GM21390 (cell line): ENCODE results near the gene COL21A1.
A peak's percentile ranks its signal among the peaks of the same experiment; 100 is the strongest.

Source experiments
- ATAC-seq: cut with Tn5 transposase; IDR thresholded peaks from one replicate; pipeline ENCODE4 v1.9.1; 2021; ENCODE audit not compliant: unreplicated experiment

COL21A1 gene

DNA sequence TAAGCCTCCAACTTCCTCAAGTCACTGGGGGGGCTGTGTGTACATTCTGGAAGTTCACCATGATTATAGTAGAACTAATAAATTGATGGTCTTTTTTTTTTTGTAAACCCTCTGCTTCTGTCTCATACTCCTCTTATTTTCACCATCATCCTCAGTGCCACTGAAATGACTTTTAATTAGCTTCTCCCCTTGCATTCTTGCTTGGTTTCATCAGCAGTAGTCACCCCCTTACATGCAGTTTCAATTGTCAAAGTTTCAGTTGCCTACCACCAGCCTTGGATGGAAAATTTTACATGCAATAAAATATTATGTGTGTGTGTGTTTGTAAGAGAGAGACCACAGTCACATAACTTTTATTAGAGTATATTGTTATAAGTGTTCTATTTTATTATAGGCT lies 196.2 kb downstream of the COL21A1 start:
- no peak for ATAC-seq

DNA sequence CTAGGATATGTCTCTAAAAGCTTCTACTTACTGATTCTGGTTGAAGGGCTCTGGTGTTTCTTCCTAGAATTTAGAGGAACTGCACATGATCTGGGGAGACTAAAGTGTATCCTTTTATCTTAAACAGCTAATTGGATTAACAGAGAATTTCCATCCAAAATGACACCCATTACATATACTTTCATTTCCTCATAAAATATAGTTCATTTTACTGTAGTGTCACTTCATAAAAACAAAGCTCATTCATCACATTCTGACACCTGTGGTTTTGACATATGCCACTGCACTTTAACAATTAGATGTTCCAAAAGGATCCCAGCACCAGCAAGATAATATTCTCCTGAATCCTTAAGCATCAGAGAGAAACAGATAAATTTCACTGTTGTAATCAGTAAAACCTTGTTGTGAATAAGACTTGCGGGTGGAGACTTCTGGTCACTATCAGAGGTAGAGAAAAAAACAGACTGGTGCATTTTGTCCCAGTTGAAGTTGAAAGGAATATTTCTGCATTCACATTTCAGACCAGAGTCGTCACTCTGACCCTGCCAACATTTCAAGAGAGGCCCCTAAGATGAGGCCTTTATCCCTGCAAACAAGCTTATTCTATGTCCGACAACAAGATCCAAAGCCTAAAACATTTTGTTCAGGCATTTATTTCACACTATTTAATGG lies 196.7 kb downstream of the COL21A1 start:
- no peak for ATAC-seq

DNA sequence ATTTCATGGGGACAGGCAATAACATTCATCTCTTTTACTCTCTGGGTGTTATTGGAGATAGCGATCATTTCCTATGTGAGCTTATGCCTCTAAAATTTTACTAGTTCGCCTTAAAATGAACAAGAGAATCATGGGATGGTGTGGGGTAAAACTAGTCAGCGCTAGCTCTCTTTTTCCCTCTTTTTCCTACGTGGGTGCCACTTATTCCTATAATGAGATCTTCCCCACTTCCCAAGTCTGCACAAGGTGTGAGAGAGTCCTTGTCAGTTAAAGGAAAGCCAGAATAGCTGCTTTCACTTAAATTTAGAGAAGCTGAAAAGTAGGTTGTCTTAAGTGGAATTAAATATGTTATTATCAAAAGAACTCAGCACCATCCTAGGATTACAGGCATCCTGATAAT lies 198.8 kb downstream of the COL21A1 start:
- peak; percentile 6 for ATAC-seq

DNA sequence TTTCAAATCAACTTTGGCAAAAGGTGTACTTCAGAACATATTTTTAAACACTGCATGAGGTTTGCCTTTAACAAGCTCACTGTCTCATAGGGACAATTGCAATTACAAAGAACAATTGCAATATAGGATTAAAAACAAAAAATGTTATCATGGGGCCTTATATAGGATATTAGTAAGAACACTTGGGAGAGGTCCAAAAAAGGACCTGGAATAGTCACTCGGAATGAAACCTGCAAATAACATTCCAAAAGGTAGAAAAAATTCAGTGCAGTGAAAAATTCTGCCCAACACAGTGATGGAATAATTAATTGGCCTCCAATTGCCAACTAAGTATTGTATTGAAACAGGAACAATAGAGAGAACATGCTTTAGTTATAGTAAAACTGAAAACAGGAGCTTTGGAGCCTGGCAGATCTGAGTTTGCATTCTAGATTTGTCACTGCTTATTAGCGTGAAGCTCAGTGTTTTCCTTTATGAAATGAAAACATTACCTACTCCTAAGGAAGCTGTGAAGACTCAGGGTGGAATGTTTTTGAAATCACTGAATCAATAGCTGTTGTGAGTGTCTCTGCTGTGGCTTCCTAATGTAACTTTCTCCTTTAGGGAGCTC lies 199.3 kb downstream of the COL21A1 start:
- ATAC-seq: peak; percentile 52

DNA sequence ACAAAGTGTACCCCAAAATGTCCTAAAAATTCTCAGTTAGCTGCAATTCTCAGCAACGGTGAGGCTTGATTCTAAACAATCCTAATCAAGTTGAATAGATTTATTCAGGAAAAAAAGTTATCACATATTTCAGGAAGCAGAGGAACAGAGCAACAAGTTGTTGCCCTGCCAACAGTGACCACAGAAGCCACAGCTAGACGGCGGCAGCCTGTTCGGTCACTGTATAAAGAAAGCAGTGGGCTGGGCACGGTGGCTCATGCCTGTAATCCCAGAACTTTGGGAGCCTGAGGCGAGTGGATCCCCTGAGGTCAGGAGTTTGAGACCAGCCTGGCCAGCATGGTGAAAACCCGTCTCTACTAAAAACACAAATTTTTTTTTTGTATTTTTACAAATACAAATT lies 200.8 kb downstream of the COL21A1 start:
- ATAC-seq: no peak

DNA sequence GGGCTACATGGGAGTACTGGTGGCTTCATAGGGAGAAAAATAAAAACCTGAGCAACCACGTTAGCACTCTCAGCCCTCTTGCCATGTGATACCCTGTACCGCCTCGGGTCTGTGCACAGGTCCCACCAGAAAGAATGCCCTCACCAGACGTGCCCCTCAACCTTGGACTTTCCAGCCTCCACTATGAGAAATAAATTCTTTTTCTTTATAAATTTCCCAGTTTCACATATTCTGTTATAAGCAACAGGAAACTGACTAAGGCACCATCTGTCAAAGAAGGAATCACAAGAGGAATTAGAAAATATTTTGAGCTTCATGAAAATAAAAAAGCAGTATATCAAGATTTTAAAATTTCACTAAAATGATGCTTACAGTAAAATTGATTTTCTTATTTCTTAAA lies 203.6 kb downstream of the COL21A1 start:
- ATAC-seq: no peak

DNA sequence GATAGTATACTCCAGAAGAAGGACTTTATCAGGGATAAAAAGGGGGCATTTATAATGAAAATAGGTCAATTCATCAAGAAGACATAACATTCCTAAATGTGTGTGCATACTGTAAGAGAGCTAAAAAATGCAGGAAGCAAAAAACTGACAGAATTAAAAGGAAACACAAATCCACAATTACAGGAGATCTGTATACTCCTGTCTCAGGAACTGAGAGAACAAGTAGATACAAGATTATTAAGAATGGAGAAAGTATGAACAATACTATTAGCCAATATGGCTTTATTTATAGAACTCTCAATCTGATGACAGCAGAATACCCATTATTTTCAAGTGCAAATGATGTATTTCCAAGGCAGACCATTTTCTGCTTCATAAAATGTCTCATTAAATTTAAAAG lies 204.3 kb downstream of the COL21A1 start:
- ATAC-seq: no peak

DNA sequence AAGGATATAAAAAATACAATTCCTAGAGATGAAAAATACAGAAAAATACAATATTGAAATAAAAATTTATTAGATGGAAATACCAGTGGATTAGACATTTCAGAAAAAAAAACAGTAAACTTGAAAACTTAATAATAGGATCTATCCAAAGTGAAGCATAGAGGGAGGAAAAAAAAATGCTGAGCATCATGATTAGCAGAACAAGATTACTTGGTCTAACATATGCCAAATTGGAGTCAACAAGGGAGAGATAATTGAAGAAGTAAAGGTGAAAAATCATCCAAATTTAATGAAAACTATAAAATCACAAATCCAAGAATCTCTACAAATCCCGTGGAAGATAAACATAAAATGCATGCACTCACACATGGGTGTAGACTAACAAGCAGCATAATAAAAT lies 205.8 kb downstream of the COL21A1 start:
- no peak for ATAC-seq

DNA sequence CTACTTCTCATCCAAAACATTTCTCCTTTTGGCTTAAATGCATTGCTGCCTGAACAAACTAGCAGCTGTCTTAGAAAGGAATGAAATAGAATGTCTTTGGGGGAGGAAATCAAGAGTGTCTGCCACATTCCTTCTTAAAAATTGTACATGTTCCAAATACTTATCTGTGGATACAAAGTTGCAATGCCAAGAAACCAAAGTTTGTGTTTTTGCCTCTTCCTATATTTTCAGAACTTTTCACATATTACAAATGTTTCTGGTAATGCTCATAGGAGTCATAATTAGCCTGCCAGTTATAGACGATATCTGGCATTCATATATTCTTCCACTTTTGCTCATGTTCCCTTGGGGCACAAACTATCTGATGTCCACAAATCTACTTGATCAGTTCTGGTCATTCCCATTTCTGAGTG lies 206.5 kb downstream of the COL21A1 start:
- ATAC-seq: no peak

DNA sequence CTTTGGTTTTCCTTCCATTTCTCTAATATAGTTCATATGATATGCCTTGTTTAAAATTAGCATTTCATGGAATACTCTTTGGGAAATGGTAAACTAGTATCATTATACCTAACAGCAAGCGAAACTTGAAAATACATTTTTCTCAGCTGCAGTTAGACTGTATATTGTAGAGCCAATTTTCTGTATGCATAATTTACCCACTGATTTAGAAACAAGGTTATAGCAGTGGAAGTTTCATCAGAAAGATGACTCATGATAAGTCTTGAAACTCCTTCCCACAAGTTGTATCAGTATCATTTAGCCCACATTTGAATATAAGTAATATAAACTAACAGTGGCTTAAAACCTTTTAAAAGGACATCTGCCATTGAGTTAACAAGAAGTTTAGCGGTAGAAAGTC lies 207.2 kb downstream of the COL21A1 start:
- ATAC-seq: no peak

DNA sequence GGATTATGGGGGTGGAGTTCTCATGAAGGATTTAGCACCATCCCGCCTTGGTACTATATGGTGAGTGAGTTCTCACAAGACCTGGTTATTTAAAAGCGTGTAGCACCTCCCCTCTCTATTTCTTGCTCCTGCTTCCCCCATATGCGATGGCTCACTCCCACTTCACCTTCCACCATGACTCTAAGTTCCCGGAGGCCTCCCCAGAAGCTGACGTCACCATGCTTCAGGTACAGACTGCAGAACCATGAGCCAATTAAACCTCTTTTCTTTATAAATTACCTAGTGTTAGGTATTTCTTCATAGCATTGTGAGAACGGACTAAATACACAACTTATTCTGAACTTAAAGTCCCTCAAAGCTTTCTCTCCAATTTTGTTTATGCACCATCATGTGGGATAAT lies 208.6 kb downstream of the COL21A1 start:
- ATAC-seq: no peak

DNA sequence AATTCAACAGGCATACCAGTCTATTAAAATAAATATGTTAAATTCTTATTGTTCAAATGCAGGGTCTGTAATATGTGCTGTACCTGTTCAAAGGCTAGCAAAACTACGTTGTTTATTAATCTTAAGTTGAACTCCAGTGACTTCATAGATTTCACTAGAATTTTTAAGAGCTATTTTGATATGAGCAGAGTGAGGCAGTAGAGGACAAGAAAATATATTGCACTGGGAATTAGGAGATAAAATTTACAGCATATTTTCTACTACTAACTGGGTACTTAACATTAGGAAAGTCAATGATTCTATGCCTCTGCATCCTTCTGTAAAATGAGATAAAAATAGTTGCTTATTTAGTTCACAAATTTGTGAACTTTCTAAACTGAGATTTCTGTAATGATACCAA lies 209.8 kb downstream of the COL21A1 start:
- no peak for ATAC-seq

DNA sequence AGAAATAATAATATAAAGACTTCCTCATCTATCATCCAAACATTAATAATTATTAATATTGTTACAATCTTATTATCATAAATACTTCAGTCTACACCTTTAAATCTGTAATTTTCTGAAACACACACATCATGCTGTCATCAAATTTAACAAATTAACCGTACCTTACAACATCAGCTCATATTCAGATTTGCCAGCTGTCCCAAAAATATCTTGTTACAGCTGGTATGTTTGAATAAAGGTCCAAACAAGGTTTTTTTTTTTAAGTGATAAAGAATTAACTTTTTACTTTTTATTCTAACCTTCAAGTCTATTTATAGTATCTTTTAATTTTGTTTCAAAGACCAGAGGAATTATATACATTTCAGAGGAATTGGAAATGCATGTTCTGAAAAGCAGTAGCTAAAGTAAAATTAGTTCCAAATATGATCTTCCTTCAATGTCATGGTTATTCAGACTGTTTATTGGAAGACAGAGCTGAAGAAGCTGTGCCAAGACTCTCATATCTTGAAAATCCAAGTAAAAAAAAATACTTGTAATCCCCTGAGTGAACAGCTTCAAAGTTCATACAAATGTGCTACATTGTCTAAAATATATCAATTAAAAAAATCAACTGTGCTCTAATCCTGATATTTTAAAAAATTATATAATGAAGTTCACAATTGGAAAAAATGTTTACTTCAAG lies 210.3 kb downstream of the COL21A1 start:
- ATAC-seq: no peak

DNA sequence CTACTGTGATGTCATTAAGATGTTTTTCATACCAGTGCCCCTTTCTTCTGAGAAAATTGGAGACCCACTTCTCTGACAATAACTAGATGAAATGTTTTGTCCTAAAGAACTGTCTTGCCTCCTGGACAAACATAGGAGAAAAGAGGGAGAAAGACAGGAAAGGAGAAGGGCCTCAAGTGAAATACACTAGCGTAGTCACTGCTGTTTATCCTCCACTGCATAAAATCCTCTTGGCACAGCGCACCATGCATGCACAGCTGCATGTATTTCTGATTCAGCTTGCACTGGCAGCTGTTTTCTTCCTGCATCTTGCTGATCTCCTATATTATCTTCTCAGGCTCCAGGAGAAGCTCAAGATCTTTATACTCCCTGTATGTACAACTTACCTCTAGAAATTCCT lies 214.0 kb downstream of the COL21A1 start:
- no peak for ATAC-seq

DNA sequence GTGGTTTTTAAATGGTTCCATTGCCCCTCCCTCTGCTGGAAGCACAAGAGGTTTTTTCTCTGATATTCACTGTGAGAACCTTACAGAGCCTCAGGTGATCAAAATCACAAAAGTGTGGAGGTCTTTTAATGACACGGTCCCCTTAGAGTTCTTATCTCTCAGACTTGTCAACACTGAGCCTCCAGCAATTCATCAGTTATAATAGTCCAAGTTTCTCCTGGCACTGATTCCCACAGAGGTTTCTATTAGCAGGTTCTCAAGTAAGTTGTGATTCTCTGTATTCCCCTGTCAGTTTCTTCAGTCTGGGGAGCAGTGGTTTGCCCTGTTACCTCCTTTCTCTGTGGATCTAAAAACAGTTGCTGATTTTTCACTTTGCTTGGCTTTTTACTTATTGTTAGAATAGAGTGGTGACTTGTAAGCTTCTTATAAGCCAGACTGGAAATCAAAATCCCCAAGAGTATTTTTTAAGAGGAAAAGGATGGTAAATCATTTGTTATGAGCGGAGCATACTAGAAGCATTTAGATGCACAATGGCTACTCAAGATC lies 214.6 kb downstream of the COL21A1 start:
- ATAC-seq: no peak

DNA sequence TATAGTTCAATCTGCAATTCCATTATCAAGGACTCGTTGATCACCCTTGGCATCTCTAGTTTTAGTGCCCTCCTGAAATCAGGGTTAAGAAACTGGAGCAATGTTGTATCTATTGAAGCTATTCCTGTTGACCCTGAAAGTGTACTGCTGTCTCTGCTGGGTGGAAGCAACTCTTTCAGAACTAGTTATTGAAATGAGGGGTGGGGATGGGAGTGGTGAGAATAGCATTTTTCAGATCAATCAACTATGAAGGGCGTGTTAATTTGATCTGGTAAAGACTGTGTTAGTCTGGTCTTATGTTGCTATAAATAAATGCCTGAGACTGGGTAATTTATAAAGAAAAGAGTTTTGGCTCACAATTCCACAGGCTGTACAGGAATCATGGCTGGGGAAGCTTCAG lies 219.5 kb downstream of the COL21A1 start:
- no peak for ATAC-seq

DNA sequence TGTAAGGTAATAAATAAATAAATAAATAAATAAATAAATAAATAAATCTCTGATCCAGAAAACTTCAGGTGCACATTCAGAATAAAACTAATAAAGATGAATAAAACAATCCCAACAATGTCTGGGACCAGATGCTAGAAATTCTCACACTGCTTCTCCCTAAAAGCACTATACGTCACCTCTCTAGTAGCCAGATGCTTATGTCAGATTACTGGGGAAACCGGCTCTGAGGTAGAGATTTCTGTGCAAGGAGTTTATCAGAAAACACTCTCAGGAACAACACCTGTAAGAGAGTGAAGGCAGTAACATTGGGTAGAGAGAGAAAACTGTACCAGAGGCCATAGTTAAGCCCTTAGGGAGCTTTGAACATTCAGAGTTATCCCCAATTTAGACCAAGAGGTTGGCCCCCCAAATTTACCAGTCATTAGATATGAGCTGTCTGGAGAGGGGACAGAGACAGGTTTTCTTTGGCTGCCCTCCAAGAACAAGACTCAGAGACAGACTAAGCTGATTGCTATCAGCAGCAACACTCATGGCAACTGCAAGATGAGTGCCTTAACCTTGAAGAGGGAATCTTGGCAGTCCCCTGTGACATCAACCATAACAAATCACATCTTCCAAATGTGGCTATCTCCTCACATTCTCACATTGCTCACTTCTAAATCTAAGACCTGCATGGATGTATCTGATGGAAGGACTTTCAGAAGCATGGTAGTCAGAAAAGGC lies 220.8 kb downstream of the COL21A1 start:
- ATAC-seq: no peak

DNA sequence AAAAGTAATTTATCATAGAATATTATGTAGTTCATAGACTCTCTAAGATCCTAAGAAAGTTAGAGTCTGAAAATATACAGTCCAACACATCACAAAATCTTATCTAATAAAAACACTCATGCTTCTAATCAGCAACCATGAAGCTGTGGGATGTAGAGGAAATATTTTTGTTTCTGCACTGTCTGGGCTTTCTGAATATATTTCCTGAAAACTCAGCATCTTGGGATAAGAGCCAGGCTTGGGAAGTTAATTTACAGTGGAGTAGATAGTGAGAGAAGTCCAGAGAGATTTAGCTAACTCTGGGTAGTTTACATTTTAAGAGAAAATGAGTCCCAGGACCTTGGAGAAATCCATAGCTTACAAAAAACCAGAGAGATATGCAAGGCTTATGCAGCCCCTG lies 221.6 kb downstream of the COL21A1 start:
- no peak for ATAC-seq

DNA sequence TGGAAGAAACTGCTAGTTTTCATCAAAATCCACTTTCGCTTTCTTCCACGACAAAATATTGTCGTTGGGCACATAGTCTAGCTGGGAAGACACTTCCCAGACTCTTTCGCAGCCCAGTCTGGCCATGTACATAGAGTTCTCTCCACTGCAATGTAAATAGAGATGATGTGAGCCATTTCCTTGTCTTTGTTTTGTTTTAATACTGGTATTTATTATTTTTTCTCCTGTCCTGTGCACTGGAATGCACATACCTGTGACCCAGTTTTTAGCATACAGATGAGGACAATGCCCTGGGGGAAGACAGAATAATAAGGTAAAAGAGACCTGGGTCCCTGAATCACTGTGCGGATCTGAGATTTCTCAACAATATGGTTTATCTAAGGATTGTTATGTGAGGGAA lies 222.4 kb downstream of the COL21A1 start:
- no peak for ATAC-seq

DNA sequence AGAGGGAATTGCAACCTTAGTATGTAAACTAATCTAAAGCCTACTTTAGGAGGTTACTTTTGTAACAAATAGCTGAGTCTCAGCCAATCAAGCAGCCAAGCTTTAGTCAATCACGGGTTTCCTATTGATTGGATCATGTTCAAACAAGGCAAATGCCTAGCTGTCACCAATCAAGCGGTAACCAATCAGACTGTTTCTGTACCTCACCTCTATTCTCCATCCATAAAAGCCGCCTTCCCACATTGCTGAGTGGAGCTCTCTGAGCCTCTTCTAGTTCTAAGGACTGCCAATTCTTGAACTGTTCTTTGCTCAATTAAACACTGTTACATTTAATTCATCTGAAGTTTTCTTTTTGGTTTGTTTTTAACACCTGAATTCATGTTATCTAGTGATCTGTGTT lies 223.6 kb downstream of the COL21A1 start:
- no peak for ATAC-seq

DNA sequence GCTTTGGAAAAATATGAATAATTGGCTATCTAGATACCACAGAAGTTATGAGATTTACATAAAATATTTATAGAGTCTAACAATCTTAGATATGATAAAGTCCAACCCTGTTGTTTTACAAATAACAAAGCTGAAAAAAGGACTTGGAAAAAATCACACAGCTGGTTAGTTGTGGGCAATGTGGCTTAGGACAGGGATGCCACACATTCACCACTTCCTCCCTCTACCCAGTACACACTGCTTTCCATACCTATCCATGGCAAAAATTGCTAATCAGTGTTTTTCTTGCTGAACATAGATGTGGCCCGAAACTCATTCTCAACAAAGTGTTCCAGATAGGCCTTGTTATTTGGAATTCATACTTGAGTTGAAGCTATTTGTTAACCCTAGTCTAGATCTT lies 224.7 kb downstream of the COL21A1 start:
- no peak for ATAC-seq

DNA sequence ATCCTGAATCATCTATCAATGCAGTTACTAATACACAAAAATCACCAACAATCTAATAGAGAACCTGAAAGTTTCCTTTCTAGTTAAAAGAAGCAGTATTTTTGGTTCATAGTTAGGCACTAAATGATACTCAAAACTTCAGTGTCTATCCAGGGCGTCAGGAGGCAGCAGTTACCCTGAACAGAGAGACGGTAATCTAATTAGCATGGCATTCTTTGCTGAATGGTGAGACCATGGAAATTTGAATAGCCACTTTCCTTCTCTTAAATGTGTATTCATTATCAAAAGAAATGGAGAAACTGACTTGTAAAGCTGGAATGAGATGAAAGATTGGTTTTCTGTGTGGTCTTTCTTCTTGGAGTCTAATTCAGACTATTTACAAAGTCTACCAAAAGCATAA lies 225.4 kb downstream of the COL21A1 start:
- no peak for ATAC-seq
